AG10803 (cell line): ENCODE results near the gene RYK.

Experiments used
- DNase-seq: peaks from one replicate; pipeline ENCODE4 v3.0.0; 2010; ENCODE audit warnings: low read depth
- H3K4me3 ChIP-seq: 2 replicates; pipeline ENCODE4 v1.5.1; 2011; ENCODE audit warnings: mild to moderate bottlenecking, low read length, control low read depth
- CTCF ChIP-seq: conservative IDR thresholded peaks from 2 replicates; pipeline ENCODE4 v1.5.1; 2011; ENCODE audit warnings: mild to moderate bottlenecking, low read length, control low read depth, inconsistent platforms

The RYK gene

GRCh38 chr3:134114726-134115125, 135.9 kb downstream of the RYK start:
- no peak for TF ChIP-seq CTCF
- no peak overlapping the region for H3K4me3 ChIP-seq
- DNase-seq: no peak

- no peak for DNase-seq
- no peak for TF ChIP-seq CTCF
Observed at GRCh38 chr3:134111616-134112015, 139.0 kb downstream of the RYK start.

GRCh38 chr3:134110963-134111362, 139.7 kb downstream of the RYK start:
- TF ChIP-seq CTCF: no peak
- no peak overlapping the region for H3K4me3 ChIP-seq
- no peak for DNase-seq

More at GRCh38 chr3:134111616-134112015, 139.0 kb downstream of the RYK start:
- no peak overlapping the region for H3K4me3 ChIP-seq
